GM23338 (cell line): ENCODE data around the gene GCAT. TPM values are rescaled to one million over a fixed set of nuclear protein-coding genes. Genes with fewer than 3 reads are reported as not detected.

Experiments
- ATAC-seq: fragments of 200-7000 bp; cut with Tn5 transposase; 3 replicates; pipeline ENCODE4 v1.9.1; 2020
- DNase-seq: peaks from one replicate; pipeline ENCODE4 v3.0.0-alpha.2; 2015; ENCODE audit warnings: low spot score
- H2AFZ ChIP-seq: fragments of 200-600 bp; sonication (generic); 2 replicates; pipeline ENCODE4 v1.8.0; 2016; ENCODE audit warnings: antibody characterized with exemption, mild to moderate bottlenecking, moderate library complexity
- H3F3A ChIP-seq: fragments of 200-600 bp; sonication (generic); replicated peaks from 2 replicates; pipeline ENCODE4 v1.8.0; 2017; ENCODE audit warnings: antibody characterized with exemption, mixed run types, low read depth
- H3K27ac ChIP-seq: fragments of 200-600 bp; sonication (generic); 2 replicates; pipeline ENCODE4 v1.6.1; 2016; ENCODE audit warnings: low read depth
- H3K27me3 ChIP-seq: fragments of 200-600 bp; sonication (generic); 2 replicates; pipeline ENCODE4 v1.8.0; 2016; ENCODE audit warnings: mild to moderate bottlenecking, mixed run types, moderate library complexity; ENCODE audit not compliant: insufficient read depth
- H3K36me3 ChIP-seq: fragments of 200-600 bp; sonication (generic); 2 replicates; pipeline ENCODE4 v1.8.0; 2016; ENCODE audit warnings: mild to moderate bottlenecking; ENCODE audit not compliant: insufficient read depth
- H3K4me1 ChIP-seq: fragments of 200-600 bp; sonication (generic); 2 replicates; pipeline ENCODE4 v1.8.0; 2016; ENCODE audit warnings: mild to moderate bottlenecking, moderate library complexity; ENCODE audit not compliant: insufficient read depth
- H3K4me2 ChIP-seq: fragments of 200-600 bp; sonication (generic); 2 replicates; pipeline ENCODE4 v1.7.1; 2017; ENCODE audit warnings: mixed run types
- H3K4me3 ChIP-seq: fragments of 200-600 bp; sonication (generic); 2 replicates; pipeline ENCODE4 v1.6.1; 2016; ENCODE audit warnings: mixed run types
- H3K79me2 ChIP-seq: fragments of 200-600 bp; sonication (generic); replicated peaks from 2 replicates; pipeline ENCODE4 v1.8.0; 2017; ENCODE audit warnings: mild to moderate bottlenecking; ENCODE audit not compliant: insufficient read depth
- H3K9me2 ChIP-seq: fragments of 200-600 bp; sonication (generic); 2 replicates; pipeline ENCODE4 v1.8.0; 2017; ENCODE audit not compliant: insufficient read depth
- H4K20me1 ChIP-seq: fragments of 200-600 bp; sonication (generic); replicated peaks from 2 replicates; pipeline ENCODE4 v1.8.0; 2017; ENCODE audit warnings: mild to moderate bottlenecking; ENCODE audit not compliant: insufficient read depth
- H3K27ac Mint-ChIP-seq: 2 replicates; pipeline ENCODE4 v1.8.0; 2020; ENCODE audit warnings: inconsistent platforms, mild to moderate bottlenecking, moderate library complexity, mixed read lengths
- H3K27me3 Mint-ChIP-seq: 3 replicates; pipeline ENCODE4 v1.8.0; 2022; ENCODE audit warnings: low read depth, mild to moderate bottlenecking, moderate library complexity, mixed read lengths, inconsistent platforms; ENCODE audit not compliant: insufficient read depth, poor library complexity
- H3K36me3 Mint-ChIP-seq: 3 replicates; pipeline ENCODE4 v1.8.0; 2021; ENCODE audit warnings: low read depth, mild to moderate bottlenecking, inconsistent platforms, moderate library complexity, mixed read lengths
- H3K4me1 Mint-ChIP-seq: 3 replicates; pipeline ENCODE4 v1.8.0; 2020; ENCODE audit warnings: mild to moderate bottlenecking, inconsistent platforms, mixed read lengths
- H3K4me3 Mint-ChIP-seq: 3 replicates; pipeline ENCODE4 v1.8.0; 2021; ENCODE audit warnings: moderate library complexity, mild to moderate bottlenecking, inconsistent platforms, mixed read lengths
- H3K9me3 Mint-ChIP-seq: 3 replicates; pipeline ENCODE4 v1.8.0; 2020; ENCODE audit warnings: moderate library complexity, mild to moderate bottlenecking, inconsistent platforms, mixed read lengths
- CREB1 ChIP-seq: fragments of 250-450 bp; sonication (Bioruptor Pico); IDR thresholded peaks from 2 replicates; pipeline ENCODE4 v1.5.0; 2020; ENCODE audit warnings: low read depth, mild to moderate bottlenecking, moderate library complexity
- EZH2phosphoT487 ChIP-seq: fragments of 200-600 bp; sonication (generic); IDR thresholded peaks from one replicate; pipeline ENCODE4 v1.8.1; 2018; ENCODE audit warnings: antibody characterized with exemption; ENCODE audit not compliant: unreplicated experiment
- JUNB ChIP-seq: IDR thresholded peaks from one replicate; pipeline ENCODE4 v1.6.1; 2016; ENCODE audit warnings: antibody characterized with exemption; ENCODE audit not compliant: unreplicated experiment
- POLR2AphosphoS5 ChIP-seq: IDR thresholded peaks from 2 replicates; pipeline ENCODE4 v1.6.1; 2016; ENCODE audit warnings: antibody characterized with exemption, low read depth
- STAT1 ChIP-seq: IDR thresholded peaks from one replicate; pipeline ENCODE4 v1.6.1; 2016; ENCODE audit warnings: antibody characterized with exemption; ENCODE audit not compliant: unreplicated experiment
- ZNF114 ChIP-seq: fragments of 250-450 bp; sonication (Bioruptor Pico); IDR thresholded peaks from 2 replicates; pipeline ENCODE4 v1.5.0; 2020; ENCODE audit warnings: mild to moderate bottlenecking, moderate library complexity
- ZNF331 ChIP-seq: fragments of 250-450 bp; sonication (Bioruptor Pico); IDR thresholded peaks from 2 replicates; pipeline ENCODE4 v1.5.0; 2020; ENCODE audit warnings: low read depth, mild to moderate bottlenecking, moderate library complexity
- polyA plus RNA-seq: library from polyadenylated mRNA; unstranded; fragments of >200 nt; fragmentation: Nextera tagmentation; extraction: Ambion mirVana; gene quantifications from 2 replicates; pipeline ENCODE4 v1.2.1, GENCODE V29; 2016
- total RNA-seq: library from RNA; depleted of rRNA; stranded (reverse); fragments of >200 nt; shearing (Covaris generic); gene quantifications from 2 replicates; pipeline ENCODE4 v1.2.3, GENCODE V29; 2014
- TF ChIP-seq, protein P1 (sequence below): fragments of 250-450 bp; sonication (Bioruptor Pico); IDR thresholded peaks from 2 replicates; pipeline ENCODE4 v1.5.0; 2020; ENCODE audit warnings: mild to moderate bottlenecking, moderate library complexity

GCAT gene
- total and polyA plus RNA-seq, 2 experiments from 2014 or later: 36.8 to 61.3 TPM

- TF ChIP-seq, protein P1, sequence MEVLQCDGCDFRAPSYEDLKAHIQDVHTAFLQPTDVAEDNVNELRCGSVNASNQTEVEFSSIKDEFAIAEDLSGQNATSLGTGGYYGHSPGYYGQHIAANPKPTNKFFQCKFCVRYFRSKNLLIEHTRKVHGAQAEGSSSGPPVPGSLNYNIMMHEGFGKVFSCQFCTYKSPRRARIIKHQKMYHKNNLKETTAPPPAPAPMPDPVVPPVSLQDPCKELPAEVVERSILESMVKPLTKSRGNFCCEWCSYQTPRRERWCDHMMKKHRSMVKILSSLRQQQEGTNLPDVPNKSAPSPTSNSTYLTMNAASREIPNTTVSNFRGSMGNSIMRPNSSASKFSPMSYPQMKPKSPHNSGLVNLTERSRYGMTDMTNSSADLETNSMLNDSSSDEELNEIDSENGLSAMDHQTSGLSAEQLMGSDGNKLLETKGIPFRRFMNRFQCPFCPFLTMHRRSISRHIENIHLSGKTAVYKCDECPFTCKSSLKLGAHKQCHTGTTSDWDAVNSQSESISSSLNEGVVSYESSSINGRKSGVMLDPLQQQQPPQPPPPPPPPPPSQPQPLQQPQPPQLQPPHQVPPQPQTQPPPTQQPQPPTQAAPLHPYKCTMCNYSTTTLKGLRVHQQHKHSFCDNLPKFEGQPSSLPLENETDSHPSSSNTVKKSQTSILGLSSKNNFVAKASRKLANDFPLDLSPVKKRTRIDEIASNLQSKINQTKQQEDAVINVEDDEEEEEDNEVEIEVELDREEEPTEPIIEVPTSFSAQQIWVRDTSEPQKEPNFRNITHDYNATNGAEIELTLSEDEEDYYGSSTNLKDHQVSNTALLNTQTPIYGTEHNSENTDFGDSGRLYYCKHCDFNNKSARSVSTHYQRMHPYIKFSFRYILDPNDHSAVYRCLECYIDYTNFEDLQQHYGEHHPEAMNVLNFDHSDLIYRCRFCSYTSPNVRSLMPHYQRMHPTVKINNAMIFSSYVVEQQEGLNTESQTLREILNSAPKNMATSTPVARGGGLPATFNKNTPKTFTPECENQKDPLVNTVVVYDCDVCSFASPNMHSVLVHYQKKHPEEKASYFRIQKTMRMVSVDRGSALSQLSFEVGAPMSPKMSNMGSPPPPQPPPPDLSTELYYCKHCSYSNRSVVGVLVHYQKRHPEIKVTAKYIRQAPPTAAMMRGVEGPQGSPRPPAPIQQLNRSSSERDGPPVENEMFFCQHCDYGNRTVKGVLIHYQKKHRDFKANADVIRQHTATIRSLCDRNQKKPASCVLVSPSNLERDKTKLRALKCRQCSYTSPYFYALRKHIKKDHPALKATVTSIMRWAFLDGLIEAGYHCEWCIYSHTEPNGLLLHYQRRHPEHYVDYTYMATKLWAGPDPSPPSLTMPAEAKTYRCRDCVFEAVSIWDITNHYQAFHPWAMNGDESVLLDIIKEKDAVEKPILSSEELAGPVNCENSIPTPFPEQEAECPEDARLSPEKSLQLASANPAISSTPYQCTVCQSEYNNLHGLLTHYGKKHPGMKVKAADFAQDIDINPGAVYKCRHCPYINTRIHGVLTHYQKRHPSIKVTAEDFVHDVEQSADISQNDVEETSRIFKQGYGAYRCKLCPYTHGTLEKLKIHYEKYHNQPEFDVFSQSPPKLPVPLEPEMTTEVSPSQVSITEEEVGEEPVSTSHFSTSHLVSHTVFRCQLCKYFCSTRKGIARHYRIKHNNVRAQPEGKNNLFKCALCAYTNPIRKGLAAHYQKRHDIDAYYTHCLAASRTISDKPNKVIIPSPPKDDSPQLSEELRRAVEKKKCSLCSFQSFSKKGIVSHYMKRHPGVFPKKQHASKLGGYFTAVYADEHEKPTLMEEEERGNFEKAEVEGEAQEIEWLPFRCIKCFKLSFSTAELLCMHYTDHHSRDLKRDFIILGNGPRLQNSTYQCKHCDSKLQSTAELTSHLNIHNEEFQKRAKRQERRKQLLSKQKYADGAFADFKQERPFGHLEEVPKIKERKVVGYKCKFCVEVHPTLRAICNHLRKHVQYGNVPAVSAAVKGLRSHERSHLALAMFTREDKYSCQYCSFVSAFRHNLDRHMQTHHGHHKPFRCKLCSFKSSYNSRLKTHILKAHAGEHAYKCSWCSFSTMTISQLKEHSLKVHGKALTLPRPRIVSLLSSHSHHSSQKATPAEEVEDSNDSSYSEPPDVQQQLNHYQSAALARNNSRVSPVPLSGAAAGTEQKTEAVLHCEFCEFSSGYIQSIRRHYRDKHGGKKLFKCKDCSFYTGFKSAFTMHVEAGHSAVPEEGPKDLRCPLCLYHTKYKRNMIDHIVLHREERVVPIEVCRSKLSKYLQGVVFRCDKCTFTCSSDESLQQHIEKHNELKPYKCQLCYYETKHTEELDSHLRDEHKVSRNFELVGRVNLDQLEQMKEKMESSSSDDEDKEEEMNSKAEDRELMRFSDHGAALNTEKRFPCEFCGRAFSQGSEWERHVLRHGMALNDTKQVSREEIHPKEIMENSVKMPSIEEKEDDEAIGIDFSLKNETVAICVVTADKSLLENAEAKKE (CRISPR knock-in tag): no peak
- TF ChIP-seq JUNB (no peak), POLR2AphosphoS5 (no peak), EZH2phosphoT487 (no peak), CREB1 (CRISPR knock-in tag) (no peak), ZNF331 (no peak)
Measured at GRCh38 chr22:37760152-37760551, 47.6 kb upstream of the GCAT start (continued).

GRCh38 chr22:37762389-37762836 lies 45.3 kb upstream of the GCAT start:
- Histone ChIP-seq H3K4me2 (no peak overlapping the region), H2AFZ (no peak overlapping the region), H3K27me3 (no peaks in the 10 kb centered on the region), H3K27ac (no peak overlapping the region), H3K9me2 (no peaks in the 10 kb centered on the region), H4K20me1 (no peaks in the 10 kb centered on the region), H3F3A (no peaks in the 10 kb centered on the region), H3K4me3 (no peak overlapping the region), H3K4me1 (no peaks in the 10 kb centered on the region), H3K79me2 (no peaks in the 10 kb centered on the region), H3K36me3 (no peaks in the 10 kb centered on the region; the same call in 1 of the 2 replicates)
- H3K4me1 Mint-ChIP-seq: no peaks in the 10 kb centered on the region
- H3K27ac Mint-ChIP-seq: no peak overlapping the region
- ATAC-seq (no peak), DNase-seq (no peak)
- H3K9me3 Mint-ChIP-seq: no peaks in the 10 kb centered on the region
- no peak overlapping the region for H3K4me3 Mint-ChIP-seq
- peaks cover 28% of the 10 kb centered on the region for H3K36me3 Mint-ChIP-seq
- H3K27me3 Mint-ChIP-seq: peaks cover 11% of the 10 kb centered on the region
- TF ChIP-seq STAT1: no peak
- TF ChIP-seq ZNF114 (CRISPR knock-in tag): no peak
- TF ChIP-seq, protein P1 (CRISPR knock-in tag): no peak
- no peak for TF ChIP-seq ZNF331
